Psoas muscle (tissue), 8 donors: ENCODE data around the gene TMEFF1. TPM values are rescaled to one million over a fixed set of nuclear protein-coding genes. Genes with fewer than 3 reads are reported as not detected.

Experiments
- ATAC-seq, 4 donors: fragments of 200-7000 bp; cut with Tn5 transposase; one replicate each; pipeline ENCODE4 v1.9.1; 2020; ENCODE audit warnings: moderate library complexity in 3 of 4, mild to moderate bottlenecking in 2 of 4
- DNase-seq, 2 donors: peaks; one replicate each; pipeline ENCODE4 v3.0.0-alpha.2; 2020
- H3K27ac ChIP-seq: fragments of 200-600 bp; one replicate; pipeline ENCODE4 v1.8.0; 2022
- H3K27me3 ChIP-seq, 3 donors: fragments of 200-600 bp in 1 of 3; one replicate each; pipeline versions ENCODE4 v1.6.1 to v1.8.0; 2013 to 2022; ENCODE audit warnings: low read length in 2 of 3, mild to moderate bottlenecking in 2 of 3, moderate library complexity in 1 of 3; ENCODE audit not compliant: insufficient read depth in 3 of 3
- H3K36me3 ChIP-seq, 2 donors: fragments of 200-600 bp in 1 of 2; one replicate each; pipeline versions ENCODE4 v1.6.1 to v1.8.0; 2013 to 2022; ENCODE audit warnings: low read depth in 1 of 2, mild to moderate bottlenecking in 1 of 2, moderate library complexity in 1 of 2; ENCODE audit not compliant: insufficient read depth in 1 of 2
- H3K4me1 ChIP-seq: fragments of 200-600 bp; one replicate; pipeline ENCODE4 v1.8.0; 2022
- H3K4me3 ChIP-seq: fragments of 200-600 bp; one replicate; pipeline ENCODE4 v1.8.0; 2022; ENCODE audit warnings: mild to moderate bottlenecking
- H3K9me3 ChIP-seq: fragments of 200-600 bp; one replicate; pipeline ENCODE4 v1.8.0; 2022
- CTCF ChIP-seq: fragments of 200-600 bp; IDR thresholded peaks from one replicate; pipeline ENCODE4 v1.8.0; 2022; ENCODE audit warnings: antibody characterized with exemption
- WGBS, 3 donors: extraction: QIAGEN DNeasy Blood & Tissue Kit; methylation state at CpG; one replicate each; pipeline versions ENCODE4 v1.1.6 to v1.1.7; 2013; 5-methylcytosine and 5-hydroxymethylcytosine counted together
- intact Hi-C, 2 donors: fragments of 100-400 bp; cut with DNase I; formaldehyde crosslinking; loops; one replicate each; pipeline versions ENCODE4 v1.11.0 to v1.14.2; 2022
- polyA plus RNA-seq, 3 donors: library from polyadenylated mRNA; stranded (reverse); fragments of 200-250 nt; gene quantifications; one replicate each; pipeline ENCODE4 v1.2.3, GENCODE V29; 2013
- total RNA-seq, 4 donors: library from RNA; stranded (reverse); fragmentation: NEBNext Ultra II Directional in 2 of 4; extraction: Animal tissue kit (Norgen Biotek cat#: 25700) in 2 of 4; gene quantifications; one replicate each; pipeline versions ENCODE4 v1.2.1 to v1.2.4, GENCODE V29; 2021 to 2023
- donor health status: healthy with polysubstance abuse.
- donor health status: DM: no; HTN: no; CAD: no; lungs with moderate emphysema.
- donor health status: Bipolar disorder and iron deficiency.
- donor health status: healthy.
- donor health status: DM: yes; HTN: yes; CAD: no.
- donor health status: DM: no; HTN: no; CAD: no.
- donor health status: DM: no; HTN: no; CAD: no.
- donor health status: DM: yes; HTN: yes; CAD: no.

TMEFF1 gene
- total and polyA plus RNA-seq, 7 donors: 0.07 to 0.56 (median 0.29) TPM; not detected in 2

- intact Hi-C loops: no loop called here
- no peak for TF ChIP-seq CTCF
- peak; percentile 39 to 71 (median 60) for ATAC-seq
- peak overlapping the region; percentile 88 for H3K27ac ChIP-seq
- no peak for DNase-seq
- H3K4me1 ChIP-seq: peaks cover 12% of the 10 kb centered on the region
- peak overlapping the region; percentile 68 for H3K4me3 ChIP-seq
- H3K36me3 ChIP-seq: no peaks in the 10 kb centered on the region
- H3K27me3 ChIP-seq: no peaks in the 10 kb centered on the region
- no peaks in the 10 kb centered on the region for H3K9me3 ChIP-seq
- 44 to 69% (median 49%) methylated on average over 2 of the region's 2 CpGs for WGBS, 3 donors
Observed at GRCh38 chr9:100575765-100576386, 102.9 kb downstream of the TMEFF1 start.

- no peak for TF ChIP-seq CTCF
- peak within 1 kb of the TSS; percentile 88 for H3K27ac ChIP-seq
- peaks cover 22% of the 10 kb centered on the region for H3K4me1 ChIP-seq
- no peaks in the 10 kb centered on the region for H3K27me3 ChIP-seq
- H3K36me3 ChIP-seq: no peaks in the 10 kb centered on the region
- WGBS, 3 donors: 29 to 47% (median 31%) methylated on average over 10 of the region's 10 CpGs
- DNase-seq (peak; percentile 40 to 71), ATAC-seq (peak; percentile 90 to 94 (median 92))
- H3K4me3 ChIP-seq: peak within 1 kb of the TSS; percentile 68
- intact Hi-C loops: no loop called here
- no peaks in the 10 kb centered on the region for H3K9me3 ChIP-seq
Observed at GRCh38 chr9:100577776-100578448, 105.0 kb downstream of the TMEFF1 start, which contains the start of gene CAVIN4. CAVIN4 (plus strand) TSS chr9:100578079; CDS start chr9:100578144, 65 bp downstream.

- ATAC-seq: peak in 3 of 4 donors; percentile 30 to 56 (median 49)
- peak overlapping the region; percentile 68 for H3K4me3 ChIP-seq
- H3K4me1 ChIP-seq: peaks cover 28% of the 10 kb centered on the region
- H3K36me3 ChIP-seq: no peaks in the 10 kb centered on the region
- H3K27me3 ChIP-seq: no peaks in the 10 kb centered on the region
- intact Hi-C loops: no loop called here
- H3K9me3 ChIP-seq: no peaks in the 10 kb centered on the region
- WGBS, 3 donors: 32 to 44% (median 44%) methylated on average over 1 of the region's 1 CpG
- no peak for TF ChIP-seq CTCF
- H3K27ac ChIP-seq: peak overlapping the region; percentile 88
- no peak for DNase-seq
Observed at GRCh38 chr9:100578610-100579009, 105.7 kb downstream of the TMEFF1 start.

GRCh38 chr9:100579665-100580064, 106.7 kb downstream of the TMEFF1 start:
- Histone ChIP-seq H3K9me3 (no peaks in the 10 kb centered on the region), H3K36me3 (peaks cover 0 to 6% of the 10 kb centered on the region in 2 donors), H3K27ac (peak overlapping the region; percentile 88), H3K4me3 (peak overlapping the region; percentile 68), H3K4me1 (peaks cover 37% of the 10 kb centered on the region), H3K27me3 (no peaks in the 10 kb centered on the region)
- DNase-seq: no peak
- no peak for TF ChIP-seq CTCF
- 21 to 36% (median 23%) methylated on average over 2 of the region's 2 CpGs for WGBS, 3 donors
- peak in 2 of 4 donors; percentile 27 to 29 for ATAC-seq
- intact Hi-C loops: loop anchor here in 1 of 2 donors (10.0 kb wide), 1 partner anchor 555 kb away; no protein-coding TSS in a partner anchor
